ENCODE data around the gene SAMD4A. TPM values are rescaled to one million over a fixed set of nuclear protein-coding genes. Genes with fewer than 3 reads are reported as not detected.
"Not testable (repeated sequence)": the region's sequence is repeated elsewhere in the genome, so short reads cannot be mapped to it uniquely, and the experiment has no call there.

The SAMD4A gene
- total RNA-seq, 4 donors from 2014 or later: 2.9 to 19.5 (median 3.9) TPM

GRCh38 chr14:54749180-54749579, 182.3 kb downstream of the SAMD4A start:
- H3K9me3 ChIP-seq: no peaks in the 10 kb centered on the region
- H3K27me3 ChIP-seq: no peaks in the 10 kb centered on the region
- no peak for TF ChIP-seq POLR2A (IDR thresholded peaks at IDR 0.05)
- TF ChIP-seq CTCF (IDR thresholded peaks at IDR 0.05): no peak
- peaks cover 0 to 7% (median 0%) of the 10 kb centered on the region in 3 donors for H3K36me3 ChIP-seq
- H3K4me3 ChIP-seq: no peak overlapping the region
- DNase-seq: no peak
- intact Hi-C loops (cut with DNase I): no loop called here
- no peak overlapping the region for H3K27ac ChIP-seq
- H3K4me1 ChIP-seq: peaks cover 0 to 9% (median 0%) of the 10 kb centered on the region in 3 donors
- 48 to 86% methylated on average over 4 of the region's 4 CpGs for WGBS, 2 donors

GRCh38 chr14:54749727-54750126, 182.8 kb downstream of the SAMD4A start:
- no peak for DNase-seq
- Histone ChIP-seq H3K27me3 (no peaks in the 10 kb centered on the region), H3K4me1 (peaks cover 0 to 9% (median 0%) of the 10 kb centered on the region in 3 donors), H3K4me3 (no peak overlapping the region), H3K27ac (no peak overlapping the region), H3K9me3 (no peaks in the 10 kb centered on the region), H3K36me3 (peaks cover 0 to 7% (median 0%) of the 10 kb centered on the region in 3 donors)
- no peak for TF ChIP-seq CTCF (IDR thresholded peaks at IDR 0.05)
- intact Hi-C loops (cut with DNase I): no loop called here
- 91 to 96% methylated on average over 5 of the region's 5 CpGs for WGBS, 2 donors

DNA sequence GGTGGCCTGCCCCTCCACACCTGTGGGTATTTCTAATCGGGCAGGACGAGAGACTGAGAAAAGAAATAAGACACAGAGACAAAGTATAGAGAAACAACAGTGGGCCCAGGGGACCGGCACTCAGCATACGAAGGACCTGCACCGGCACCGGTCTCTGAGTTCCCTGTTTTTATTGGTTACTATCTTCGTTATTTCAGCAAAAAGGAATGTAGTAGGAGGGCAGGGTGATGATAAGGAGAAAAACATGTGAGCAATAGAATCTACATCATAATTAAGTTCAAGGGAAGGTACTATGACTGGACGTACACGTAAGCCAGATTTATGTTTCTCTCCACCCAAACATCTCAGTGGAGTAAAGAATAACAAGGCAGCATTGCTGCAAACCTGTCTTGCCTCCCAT, 185.7 kb downstream of the SAMD4A start:
- H3K36me3 ChIP-seq; DNase-seq; intact Hi-C loops (cut with DNase I); H3K4me3 ChIP-seq; H3K27me3 ChIP-seq; H3K27ac ChIP-seq; H3K4me1 ChIP-seq; H3K9me3 ChIP-seq: not testable (repeated sequence)
- 87 to 92% methylated on average over 9 of the region's 9 CpGs for WGBS, 2 donors

GRCh38 chr14:54753396-54753795, 186.5 kb downstream of the SAMD4A start:
- DNase-seq; H3K27me3 ChIP-seq; H3K4me3 ChIP-seq; H3K9me3 ChIP-seq; H3K27ac ChIP-seq; H3K36me3 ChIP-seq; intact Hi-C loops (cut with DNase I): not testable (repeated sequence)
- H3K4me1 ChIP-seq: peaks cover 0 to 18% (median 6%) of the 10 kb centered on the region in 3 donors
- WGBS, 2 donors: 75 to 85% methylated on average over 3 of the region's 3 CpGs

DNA sequence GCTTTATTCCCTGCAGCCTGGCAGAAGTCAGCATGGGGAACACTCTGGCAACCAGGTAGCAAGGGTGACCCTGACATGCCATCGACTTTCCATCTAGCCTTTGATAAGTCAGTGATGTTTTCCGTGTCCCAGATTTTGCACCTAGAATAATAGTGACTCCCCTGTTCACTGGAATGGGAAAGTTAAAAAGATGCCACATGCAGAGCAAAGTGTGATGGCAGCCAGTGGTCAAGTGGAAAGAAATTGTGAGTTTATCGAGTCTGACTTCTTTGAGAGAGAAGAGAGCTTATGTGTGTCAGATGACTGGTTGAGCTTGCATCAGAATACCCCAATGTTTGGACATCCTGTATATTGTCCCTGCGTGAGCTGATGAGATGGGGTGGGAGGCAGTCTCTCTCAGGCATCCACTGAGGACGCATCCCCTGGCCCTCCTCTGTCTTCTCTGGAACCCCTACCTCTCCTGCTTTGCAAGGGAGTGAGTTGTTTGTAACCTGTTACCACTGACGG, 187.2 kb downstream of the SAMD4A start:
- Histone ChIP-seq H3K27me3 (no peaks in the 10 kb centered on the region), H3K36me3 (peaks cover 0 to 7% (median 0%) of the 10 kb centered on the region in 3 donors), H3K9me3 (no peaks in the 10 kb centered on the region), H3K27ac (no peak overlapping the region), H3K4me3 (no peak overlapping the region), H3K4me1 (peaks cover 0 to 22% (median 9%) of the 10 kb centered on the region in 3 donors)
- no peak for DNase-seq
- WGBS, 2 donors: 84 to 85% methylated on average over 5 to 6 of the region's 6 CpGs
- intact Hi-C loops (cut with DNase I): no loop called here
- no peak for TF ChIP-seq CTCF (IDR thresholded peaks at IDR 0.05)
- TF ChIP-seq POLR2A (IDR thresholded peaks at IDR 0.05): no peak

GRCh38 chr14:54754623-54755386, 187.9 kb downstream of the SAMD4A start:
- intact Hi-C loops (cut with DNase I): no loop called here
- peaks cover 0 to 22% (median 9%) of the 10 kb centered on the region in 3 donors for H3K4me1 ChIP-seq
- no peaks in the 10 kb centered on the region for H3K27me3 ChIP-seq
- no peak for DNase-seq
- peaks cover 0 to 7% (median 0%) of the 10 kb centered on the region in 3 donors for H3K36me3 ChIP-seq
- H3K4me3 ChIP-seq: no peak overlapping the region
- H3K9me3 ChIP-seq: no peaks in the 10 kb centered on the region
- 75 to 88% methylated on average over 8 to 9 of the region's 11 CpGs for WGBS, 2 donors
- H3K27ac ChIP-seq: no peak overlapping the region
- TF ChIP-seq POLR2A (IDR thresholded peaks at IDR 0.05) (no peak), CTCF (IDR thresholded peaks at IDR 0.05) (no peak)

Measured in esophagus squamous epithelium (tissue), 5 donors.